DND-41 (cell line): ENCODE measurements around the gene PRXL2A.

Source experiments
- EZH2 ChIP-seq: IDR thresholded peaks from 3 replicates; pipeline ENCODE4 v1.6.1; 2012; ENCODE audit warnings: borderline replicate concordance, low read depth, mild to moderate bottlenecking, moderate library complexity, low read length, inconsistent platforms; ENCODE audit not compliant: severe bottlenecking
- TF ChIP-seq, protein P1 (sequence below): IDR thresholded peaks from 2 replicates; pipeline ENCODE4 v1.5.1; 2012; ENCODE audit warnings: borderline replicate concordance, low read length, moderate library complexity, mild to moderate bottlenecking; ENCODE audit not compliant: poor library complexity, severe bottlenecking; ENCODE audit errors: extremely low read depth

DNA sequence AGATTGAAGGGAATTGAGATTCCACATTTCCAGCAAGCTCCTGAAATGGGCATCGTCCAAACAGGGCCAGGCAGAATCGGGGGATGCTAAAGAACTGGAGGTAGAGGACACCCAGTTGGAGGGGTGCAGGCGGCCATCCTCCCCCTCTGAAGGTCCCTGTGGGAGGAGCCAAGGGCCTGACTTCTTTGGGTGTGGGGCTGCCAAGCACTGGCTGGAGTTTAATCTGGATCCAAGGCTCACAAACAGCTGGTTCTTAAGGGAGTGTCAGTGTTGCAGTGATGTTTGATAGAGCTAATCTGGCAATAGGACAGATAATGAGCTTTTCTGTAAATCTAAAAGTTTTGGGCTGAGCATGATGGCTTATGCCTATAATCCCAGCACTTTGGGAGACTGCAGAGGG, 66.6 kb downstream of the PRXL2A start:
- TF ChIP-seq, protein P1, sequence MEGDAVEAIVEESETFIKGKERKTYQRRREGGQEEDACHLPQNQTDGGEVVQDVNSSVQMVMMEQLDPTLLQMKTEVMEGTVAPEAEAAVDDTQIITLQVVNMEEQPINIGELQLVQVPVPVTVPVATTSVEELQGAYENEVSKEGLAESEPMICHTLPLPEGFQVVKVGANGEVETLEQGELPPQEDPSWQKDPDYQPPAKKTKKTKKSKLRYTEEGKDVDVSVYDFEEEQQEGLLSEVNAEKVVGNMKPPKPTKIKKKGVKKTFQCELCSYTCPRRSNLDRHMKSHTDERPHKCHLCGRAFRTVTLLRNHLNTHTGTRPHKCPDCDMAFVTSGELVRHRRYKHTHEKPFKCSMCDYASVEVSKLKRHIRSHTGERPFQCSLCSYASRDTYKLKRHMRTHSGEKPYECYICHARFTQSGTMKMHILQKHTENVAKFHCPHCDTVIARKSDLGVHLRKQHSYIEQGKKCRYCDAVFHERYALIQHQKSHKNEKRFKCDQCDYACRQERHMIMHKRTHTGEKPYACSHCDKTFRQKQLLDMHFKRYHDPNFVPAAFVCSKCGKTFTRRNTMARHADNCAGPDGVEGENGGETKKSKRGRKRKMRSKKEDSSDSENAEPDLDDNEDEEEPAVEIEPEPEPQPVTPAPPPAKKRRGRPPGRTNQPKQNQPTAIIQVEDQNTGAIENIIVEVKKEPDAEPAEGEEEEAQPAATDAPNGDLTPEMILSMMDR, result no peak
- no peak for TF ChIP-seq EZH2
